ENCODE results near the gene CCDC174.

CCDC174 gene

DNA sequence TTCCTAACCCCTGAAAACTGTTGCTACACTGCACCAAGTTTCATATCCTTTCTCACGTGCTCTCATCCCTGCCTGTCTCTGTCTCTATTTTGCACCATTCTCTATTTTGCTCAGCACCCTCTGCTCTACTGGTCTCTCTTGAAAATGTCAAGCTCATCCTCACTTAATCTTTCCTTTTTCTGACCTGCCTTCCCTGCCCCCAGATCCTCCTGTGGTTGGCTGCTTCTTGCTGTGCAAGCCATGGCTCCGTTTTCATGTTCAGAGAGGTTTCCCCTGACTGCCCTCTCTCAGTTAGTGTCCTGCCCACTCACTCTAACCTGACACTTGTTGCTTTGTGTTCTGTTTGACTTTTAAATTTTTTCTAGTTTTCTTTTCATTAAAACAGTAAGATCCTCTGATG is 6.0 kb downstream of the CCDC174 start:
- H4K20me1 ChIP-seq (ENCODE audit: insufficient read depth, low read length), result no peaks in the 10 kb centered on the region
- H3K79me2 ChIP-seq (ENCODE audit: insufficient read depth, low read length), result peaks cover 17% of the 10 kb centered on the region
- no peaks in the 10 kb centered on the region for H3F3A ChIP-seq (ENCODE audit: insufficient read depth, low read length)
- no peaks in the 10 kb centered on the region for H3K27me3 ChIP-seq (ENCODE audit: insufficient read depth, low read length)
- H3K4me2 ChIP-seq (ENCODE audit: low read length), result no peak overlapping the region
- H3K9me2 ChIP-seq (ENCODE audit: low read depth, low read length), result no peaks in the 10 kb centered on the region
- TF ChIP-seq, protein P1, sequence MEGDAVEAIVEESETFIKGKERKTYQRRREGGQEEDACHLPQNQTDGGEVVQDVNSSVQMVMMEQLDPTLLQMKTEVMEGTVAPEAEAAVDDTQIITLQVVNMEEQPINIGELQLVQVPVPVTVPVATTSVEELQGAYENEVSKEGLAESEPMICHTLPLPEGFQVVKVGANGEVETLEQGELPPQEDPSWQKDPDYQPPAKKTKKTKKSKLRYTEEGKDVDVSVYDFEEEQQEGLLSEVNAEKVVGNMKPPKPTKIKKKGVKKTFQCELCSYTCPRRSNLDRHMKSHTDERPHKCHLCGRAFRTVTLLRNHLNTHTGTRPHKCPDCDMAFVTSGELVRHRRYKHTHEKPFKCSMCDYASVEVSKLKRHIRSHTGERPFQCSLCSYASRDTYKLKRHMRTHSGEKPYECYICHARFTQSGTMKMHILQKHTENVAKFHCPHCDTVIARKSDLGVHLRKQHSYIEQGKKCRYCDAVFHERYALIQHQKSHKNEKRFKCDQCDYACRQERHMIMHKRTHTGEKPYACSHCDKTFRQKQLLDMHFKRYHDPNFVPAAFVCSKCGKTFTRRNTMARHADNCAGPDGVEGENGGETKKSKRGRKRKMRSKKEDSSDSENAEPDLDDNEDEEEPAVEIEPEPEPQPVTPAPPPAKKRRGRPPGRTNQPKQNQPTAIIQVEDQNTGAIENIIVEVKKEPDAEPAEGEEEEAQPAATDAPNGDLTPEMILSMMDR (IDR thresholded peaks at IDR 0.05; ENCODE audit: low read length), result no peak
- H3K4me1 ChIP-seq (ENCODE audit: insufficient read depth, low read length, severe bottlenecking), result peaks cover 17% of the 10 kb centered on the region
- H2AFZ ChIP-seq (ENCODE audit: low read length), result no peak overlapping the region
- H3K9ac ChIP-seq (ENCODE audit: low read length), result no peak overlapping the region
- no peak overlapping the region for H3K27ac ChIP-seq (ENCODE audit: low read depth, low read length, poor library complexity, severe bottlenecking)
- peaks cover 86% of the 10 kb centered on the region for H3K36me3 ChIP-seq (ENCODE audit: insufficient read depth, low read length)
- H3K4me3 ChIP-seq (ENCODE audit: low read depth, low read length, poor library complexity, severe bottlenecking), result no peak overlapping the region
- no peaks in the 10 kb centered on the region for H3K9me3 ChIP-seq (ENCODE audit: low read length)

DNA sequence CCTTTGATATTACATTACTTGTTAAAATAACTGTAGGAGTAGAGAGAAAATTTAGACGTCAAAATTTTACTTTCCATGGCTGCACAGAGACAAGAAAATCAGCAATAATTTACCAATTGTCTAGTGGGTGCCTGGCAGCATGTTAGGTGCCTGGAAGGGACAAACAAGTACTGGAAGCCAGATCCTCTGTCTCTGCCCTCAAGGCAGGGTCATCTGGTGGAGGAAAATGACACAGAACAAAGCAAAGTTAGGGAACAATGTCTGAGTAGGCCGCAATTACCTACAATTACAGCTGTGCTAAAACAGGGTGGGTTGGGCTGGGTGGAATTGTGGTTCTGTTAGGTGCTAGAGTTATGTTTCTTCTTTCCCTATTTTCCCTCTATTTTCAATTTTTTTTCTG is 7.4 kb downstream of the CCDC174 start:
- no peak overlapping the region for H3K4me2 ChIP-seq (ENCODE audit: low read length)
- no peaks in the 10 kb centered on the region for H4K20me1 ChIP-seq (ENCODE audit: insufficient read depth, low read length)
- H3K36me3 ChIP-seq (ENCODE audit: insufficient read depth, low read length), result peaks cover 100% of the 10 kb centered on the region
- no peak overlapping the region for H2AFZ ChIP-seq (ENCODE audit: low read length)
- no peak overlapping the region for H3K4me3 ChIP-seq (ENCODE audit: low read depth, low read length, poor library complexity, severe bottlenecking)
- no peak overlapping the region for H3K27ac ChIP-seq (ENCODE audit: low read depth, low read length, poor library complexity, severe bottlenecking)
- H3K9me2 ChIP-seq (ENCODE audit: low read depth, low read length), result no peaks in the 10 kb centered on the region
- 0 out of 2 replicates have a peak, but pooled peaks cover 3% of the 10 kb centered on the region for H3K79me2 ChIP-seq (ENCODE audit: insufficient read depth, low read length)
- H3K9me3 ChIP-seq (ENCODE audit: low read length), result no peaks in the 10 kb centered on the region
- TF ChIP-seq EZH2 (IDR thresholded peaks at IDR 0.05; ENCODE audit: borderline replicate concordance, low read length), result no peak
- TF ChIP-seq, protein P1 (IDR thresholded peaks at IDR 0.05; ENCODE audit: low read length), result no peak
- H3K9ac ChIP-seq (ENCODE audit: low read length), result no peak overlapping the region
- H3K27me3 ChIP-seq (ENCODE audit: insufficient read depth, low read length), result no peaks in the 10 kb centered on the region
- H3F3A ChIP-seq (ENCODE audit: insufficient read depth, low read length), result no peaks in the 10 kb centered on the region
- peaks cover 3% of the 10 kb centered on the region for H3K4me1 ChIP-seq (ENCODE audit: insufficient read depth, low read length, severe bottlenecking)

DNA sequence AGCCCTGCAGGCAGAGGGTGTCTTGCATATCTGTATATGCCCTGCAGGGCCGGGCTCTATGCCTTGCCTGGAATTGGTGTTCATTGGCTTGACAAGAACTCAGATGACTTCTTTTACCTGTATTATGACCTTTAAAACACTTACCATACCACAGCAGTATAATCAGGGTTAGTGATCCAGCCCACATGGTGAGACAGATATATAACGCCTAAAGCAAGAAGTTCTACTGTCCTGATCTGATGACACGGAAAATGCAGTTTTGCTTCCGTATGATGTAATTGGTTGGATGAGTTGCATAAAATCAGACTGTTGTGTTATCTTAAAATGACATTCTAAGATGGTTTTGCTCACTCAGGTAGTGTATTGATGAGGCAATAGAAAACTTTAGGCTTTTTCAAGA is 9.4 kb downstream of the CCDC174 start:
- TF ChIP-seq, protein P1 (IDR thresholded peaks at IDR 0.05; ENCODE audit: low read length), result no peak
- no peak for TF ChIP-seq EZH2 (IDR thresholded peaks at IDR 0.05; ENCODE audit: borderline replicate concordance, low read length)
- H3K79me2 ChIP-seq (ENCODE audit: insufficient read depth, low read length), result no peaks in the 10 kb centered on the region
- no peak overlapping the region for H3K4me3 ChIP-seq (ENCODE audit: low read depth, low read length, poor library complexity, severe bottlenecking)
- H3K4me1 ChIP-seq (ENCODE audit: insufficient read depth, low read length, severe bottlenecking), result no peaks in the 10 kb centered on the region
- no peaks in the 10 kb centered on the region for H3K9me2 ChIP-seq (ENCODE audit: low read depth, low read length)
- peaks cover 100% of the 10 kb centered on the region for H3K36me3 ChIP-seq (ENCODE audit: insufficient read depth, low read length)
- no peaks in the 10 kb centered on the region for H3K27me3 ChIP-seq (ENCODE audit: insufficient read depth, low read length)
- H3K27ac ChIP-seq (ENCODE audit: low read depth, low read length, poor library complexity, severe bottlenecking), result no peak overlapping the region
- H3K9me3 ChIP-seq (ENCODE audit: low read length), result no peaks in the 10 kb centered on the region
- no peak overlapping the region for H3K4me2 ChIP-seq (ENCODE audit: low read length)
- no peak overlapping the region for H3K9ac ChIP-seq (ENCODE audit: low read length)
- no peaks in the 10 kb centered on the region for H4K20me1 ChIP-seq (ENCODE audit: insufficient read depth, low read length)
- no peaks in the 10 kb centered on the region for H3F3A ChIP-seq (ENCODE audit: insufficient read depth, low read length)
- H2AFZ ChIP-seq (ENCODE audit: low read length), result no peak overlapping the region
